ENCODE measurements around the gene TNFRSF18.
A peak's percentile ranks its signal among the peaks of the same experiment; 100 is the strongest.

TNFRSF18 gene

DNA sequence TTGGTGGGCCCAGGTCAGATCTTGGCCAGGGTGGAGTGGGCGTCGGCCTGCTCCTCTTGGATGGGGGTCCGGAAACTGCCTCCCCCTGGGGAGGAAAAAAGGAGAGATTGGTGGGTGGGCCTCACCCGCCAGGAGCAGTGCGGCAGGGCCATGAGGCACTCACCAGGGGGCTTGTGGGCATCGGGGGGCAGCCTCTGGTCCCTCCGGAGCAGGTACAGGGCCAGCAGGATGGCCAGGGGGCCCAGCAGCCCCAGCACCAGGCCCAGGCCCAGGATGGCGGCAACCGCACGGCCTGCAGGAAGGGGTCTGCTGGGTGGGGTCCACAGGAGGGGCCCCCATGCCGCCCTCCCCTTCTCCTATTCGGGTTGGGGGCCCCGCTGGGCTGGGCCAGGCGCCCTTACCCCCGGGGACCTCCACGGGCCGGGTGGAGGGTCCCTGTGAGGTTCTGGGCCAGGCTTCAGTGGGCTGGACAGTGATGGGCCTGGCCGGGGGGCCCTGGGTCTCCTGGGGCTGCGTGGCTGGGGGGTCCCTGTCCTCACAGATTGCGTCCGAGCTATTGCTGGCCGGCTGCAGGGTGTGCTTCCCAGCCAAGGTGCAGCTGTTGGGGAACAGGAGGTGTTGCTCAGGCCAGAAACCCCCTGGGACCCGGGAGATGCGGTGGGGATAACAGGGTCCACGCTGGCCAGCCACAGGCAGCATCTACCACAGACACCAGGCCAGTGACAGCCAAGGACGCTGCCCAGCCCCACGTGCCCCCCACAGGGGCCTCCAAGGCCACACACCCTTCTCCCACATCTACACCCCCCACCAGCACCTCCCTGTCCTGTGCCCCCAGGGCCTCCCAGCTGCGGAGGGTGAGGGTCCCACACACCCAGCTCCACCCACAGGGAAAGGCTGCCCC, 5.4 kb upstream of the TNFRSF18 start:
- no peak for DNase-seq (ENCODE audit: low read depth)

DNA sequence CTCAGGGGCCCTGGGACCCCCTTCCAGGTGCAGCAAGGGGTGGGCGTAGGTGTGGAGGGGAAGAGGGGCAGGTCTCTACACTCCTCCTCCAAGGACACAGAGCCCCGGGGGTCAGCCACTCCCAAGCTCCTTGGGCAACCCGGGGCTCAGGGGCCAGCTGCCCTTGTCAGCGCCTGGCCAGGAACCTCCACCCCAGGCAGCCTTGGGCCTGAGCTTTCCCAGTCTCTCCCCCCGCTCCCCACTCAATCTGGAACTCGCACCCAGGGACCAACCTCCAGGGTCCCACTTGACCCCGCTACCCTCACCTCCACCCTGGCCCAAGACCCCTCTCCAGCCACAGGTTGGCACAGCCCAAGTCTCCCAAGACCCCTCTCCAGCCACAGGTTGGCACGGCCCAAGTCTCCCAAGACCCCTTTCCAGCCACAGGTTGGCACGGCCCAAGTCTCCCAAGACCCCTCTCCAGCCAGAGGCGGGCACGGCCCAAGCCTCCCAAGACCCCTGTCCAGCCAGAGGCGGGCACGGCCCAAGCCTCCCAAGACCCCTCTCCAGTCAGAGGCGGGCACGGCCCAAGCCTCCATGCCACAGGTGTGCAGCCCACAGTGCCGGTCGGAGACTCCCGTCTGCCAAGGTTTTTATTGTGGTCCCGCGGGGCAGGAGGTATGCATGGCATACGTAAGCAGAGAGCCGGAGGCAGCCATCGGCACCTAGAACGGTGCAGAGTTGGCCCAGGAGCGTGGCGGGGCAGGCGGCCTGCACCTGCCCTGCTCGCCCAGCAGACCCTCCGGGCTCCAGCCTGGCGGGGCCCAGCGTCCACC, 4.5 kb upstream of the TNFRSF18 start:
- no peak for DNase-seq (ENCODE audit: low read depth)

DNA sequence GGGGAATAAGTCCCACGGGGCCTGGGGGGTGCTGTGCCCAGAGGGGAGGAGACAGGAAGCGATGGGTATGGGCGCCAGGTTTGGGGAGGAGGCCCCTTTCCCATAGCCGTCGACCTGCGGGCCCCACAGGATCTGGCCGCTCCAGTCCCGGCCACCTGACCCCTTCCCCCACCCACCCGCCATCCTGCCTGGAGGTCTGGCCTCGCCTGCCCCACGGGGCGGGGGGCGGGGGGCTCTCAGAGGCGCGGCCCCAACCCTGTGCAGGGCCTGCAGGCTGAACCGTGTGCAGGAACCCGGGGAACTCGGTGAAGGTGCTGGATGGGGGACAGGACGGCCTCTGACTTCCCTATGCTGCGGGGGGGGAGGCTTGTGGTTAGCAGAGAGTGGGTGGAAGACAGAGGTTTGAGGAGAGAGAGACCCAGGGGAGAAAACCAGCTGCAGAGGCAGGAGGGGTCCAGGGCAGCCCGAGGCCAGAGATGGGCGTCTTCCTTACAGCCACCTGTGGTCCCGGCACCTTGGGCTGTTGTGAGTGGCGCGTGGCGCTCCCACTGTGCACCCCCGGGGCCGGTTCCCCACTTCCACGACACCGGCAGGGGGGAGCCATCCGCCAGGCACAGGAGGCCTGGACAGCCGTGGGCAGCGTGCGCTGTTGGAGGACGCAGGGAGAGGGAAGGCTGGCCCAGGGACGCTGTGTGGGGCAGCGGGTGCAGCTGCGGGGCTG, 2.5 kb upstream of the TNFRSF18 start:
- DNase-seq (ENCODE audit: low read depth) = no peak

DNA sequence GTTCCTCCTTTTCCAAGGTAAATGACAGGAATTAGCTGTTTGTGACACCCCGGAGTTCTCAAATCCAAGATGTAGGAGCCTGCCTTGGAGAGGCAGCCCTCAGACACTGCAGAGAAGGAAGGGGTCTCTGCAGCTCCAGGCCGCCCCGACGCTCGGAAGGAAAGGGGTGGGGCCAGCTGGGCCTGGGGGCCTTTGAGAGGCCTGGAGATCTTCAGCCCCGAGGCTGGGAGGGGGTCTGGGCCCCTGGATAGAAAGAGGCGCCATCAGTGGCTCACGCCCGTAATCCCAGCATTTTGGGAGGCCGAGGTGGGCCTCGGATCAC, 1.1 kb upstream of the TNFRSF18 start:
- DNase-seq (ENCODE audit: low read depth) = no peak

DNA sequence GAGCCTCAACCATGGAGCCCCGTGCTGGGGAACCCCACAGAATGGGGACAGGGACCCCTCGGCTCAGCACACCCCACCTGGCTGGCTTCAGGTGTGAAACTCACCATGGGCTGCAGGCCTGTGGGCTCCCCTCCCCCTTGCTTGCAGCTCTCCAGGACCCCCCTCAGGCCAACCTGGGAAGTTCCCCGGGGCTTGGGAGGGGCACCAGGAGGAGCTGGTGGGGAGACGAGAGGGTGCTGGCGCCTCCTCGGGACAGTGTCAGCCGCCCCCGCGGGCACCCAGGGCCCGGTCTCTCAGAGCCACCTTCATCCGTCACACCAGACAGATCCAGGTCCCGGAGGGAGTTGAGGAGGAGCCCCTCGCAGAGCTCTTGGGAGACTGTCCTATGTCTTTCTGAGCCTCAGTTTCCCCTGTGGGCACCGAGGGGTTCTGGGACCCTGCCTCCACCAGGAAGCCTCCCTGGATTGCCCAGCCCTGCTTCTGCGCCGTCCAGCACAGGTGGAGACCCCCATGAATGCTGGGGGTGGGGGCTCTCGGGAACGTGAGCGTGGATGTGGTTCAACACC, 657 bp upstream of the TNFRSF18 start:
- no peak for DNase-seq (ENCODE audit: low read depth)

DNA sequence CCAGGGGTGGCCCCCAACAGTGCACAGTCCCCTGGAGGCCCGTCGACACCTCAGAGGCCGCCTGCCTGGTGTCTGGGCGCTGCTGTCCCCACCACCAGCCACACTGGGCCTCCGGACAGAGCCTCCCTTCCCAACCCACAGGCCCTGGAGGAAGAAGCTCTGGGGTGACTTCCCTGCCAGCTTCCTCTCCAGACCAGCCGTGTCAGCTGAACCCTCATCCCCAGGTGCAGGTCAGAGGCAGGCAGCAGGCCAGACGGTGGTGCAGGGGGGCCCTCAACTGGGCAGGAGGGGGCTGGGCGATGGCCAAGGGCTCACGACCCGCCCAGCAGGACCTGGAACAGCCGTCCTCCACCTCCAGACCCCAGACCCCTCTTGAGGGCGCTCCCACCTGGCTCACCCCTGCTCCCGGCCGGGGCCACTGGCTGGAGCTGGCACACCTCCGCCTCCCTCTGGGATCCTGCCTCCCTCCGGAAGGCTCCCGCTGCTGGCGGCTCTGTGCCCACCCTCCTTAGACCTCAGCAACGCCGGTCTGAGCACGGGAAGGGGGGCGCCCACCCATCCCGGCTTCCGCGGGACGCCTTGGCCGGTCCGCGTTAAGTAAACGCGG, 520 bp downstream of the TNFRSF18 start:
- no peak for DNase-seq (ENCODE audit: low read depth)

DNA sequence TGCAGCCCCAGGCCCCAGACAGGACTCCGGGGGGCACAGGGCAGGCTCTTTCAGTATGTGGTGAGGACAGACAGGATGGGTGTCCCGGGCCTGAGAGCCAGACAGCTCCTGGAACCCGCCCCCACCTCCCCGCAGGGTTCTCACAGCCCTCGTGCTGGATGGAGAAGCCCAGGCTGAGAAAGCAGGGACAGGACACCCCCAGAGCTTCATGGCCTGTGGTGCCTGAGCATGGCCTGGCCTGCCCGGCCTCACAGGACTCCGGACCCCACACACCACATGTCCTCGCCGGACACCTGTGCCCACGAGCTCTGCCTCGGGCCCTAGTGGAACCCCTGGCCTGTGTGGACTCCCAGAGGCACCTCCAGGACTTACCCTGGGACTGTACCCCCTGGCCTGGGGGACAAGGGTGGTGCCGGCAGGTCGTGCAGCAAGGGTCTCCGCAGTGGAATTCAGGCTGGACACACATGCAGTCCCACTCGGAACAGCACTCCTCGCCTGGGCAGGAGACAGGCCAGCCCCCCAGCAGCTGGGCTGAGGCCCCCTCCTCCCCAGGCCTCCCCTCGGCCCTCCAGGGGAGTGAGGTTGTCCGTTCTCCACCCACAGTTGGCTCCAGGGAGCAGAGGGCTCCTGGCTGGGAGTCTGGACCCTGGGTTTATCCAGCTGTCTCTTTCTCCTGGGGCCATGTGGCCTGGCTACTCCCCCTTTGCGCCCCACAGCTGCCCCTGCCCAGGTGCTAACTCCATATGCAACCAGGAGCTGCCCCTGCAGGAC, 1.2 kb downstream of the TNFRSF18 start:
- DNase-seq (ENCODE audit: low read depth) = no peak

DNA sequence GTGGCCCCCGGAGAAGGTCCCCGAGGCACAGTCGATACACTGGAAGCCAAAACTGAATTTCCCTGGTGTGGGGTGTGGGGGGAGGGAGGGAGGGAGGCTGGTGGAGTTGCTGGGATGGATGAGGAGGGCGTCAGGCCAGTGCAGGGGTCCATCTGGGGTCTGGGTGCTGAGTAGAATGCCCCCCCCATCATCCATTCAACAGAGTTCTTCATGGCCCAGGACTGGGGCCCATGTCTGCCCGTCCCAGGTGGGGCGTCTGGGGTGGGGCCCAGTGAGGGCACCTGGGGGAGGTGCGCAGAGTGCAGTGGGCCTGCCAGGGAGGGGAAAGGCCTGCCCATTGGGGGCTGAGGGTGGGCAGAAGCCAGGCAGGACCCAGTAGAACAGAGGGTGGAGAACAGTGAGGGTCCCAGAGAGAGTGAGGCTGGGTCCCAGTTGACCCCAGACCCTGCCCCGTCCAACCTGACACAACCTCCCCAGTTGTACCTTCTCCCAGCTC, 1.9 kb downstream of the TNFRSF18 start:
- DNase-seq (ENCODE audit: low read depth) = no peak

DNA sequence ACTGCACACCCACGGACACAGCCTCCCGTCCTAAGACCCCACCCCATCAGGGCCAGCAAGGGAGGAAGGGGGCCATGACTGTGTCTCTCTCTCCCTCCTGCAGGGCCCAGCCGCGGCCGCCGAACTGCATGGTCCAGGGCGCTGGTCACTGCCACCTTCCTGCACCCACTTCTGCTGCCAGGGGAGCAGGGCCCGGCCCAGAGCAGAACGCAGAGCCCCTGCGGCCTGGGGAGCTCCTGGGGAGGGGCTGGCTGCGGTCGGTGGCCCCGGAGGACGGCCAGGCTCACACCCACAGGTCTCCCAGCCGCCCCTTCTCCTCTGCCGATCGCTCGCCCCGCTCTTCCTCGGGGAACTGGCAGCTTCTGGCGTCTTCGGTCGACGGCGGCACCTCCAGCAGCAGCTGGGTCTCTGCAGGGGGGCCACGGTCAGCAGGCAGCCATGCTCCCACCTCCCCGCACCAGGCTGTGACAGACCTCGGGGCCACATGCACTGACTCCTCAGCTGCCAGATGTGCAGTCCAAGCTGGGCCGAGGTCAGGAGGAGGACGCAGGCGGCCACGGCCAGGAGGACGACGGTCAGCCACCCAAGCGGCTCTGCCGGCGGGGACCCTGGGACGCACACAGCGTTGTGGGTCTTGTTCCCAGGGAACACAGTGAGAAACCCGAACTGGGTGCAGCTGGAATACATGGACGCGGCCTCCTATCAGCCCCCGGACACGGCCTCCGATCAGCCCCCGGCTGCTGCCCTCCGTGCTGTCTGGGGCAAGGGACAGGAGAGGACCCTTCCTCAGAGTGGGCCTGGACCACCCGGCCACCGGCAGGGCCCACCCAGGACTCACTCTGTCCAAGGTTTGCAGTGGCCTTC, 2.6 kb downstream of the TNFRSF18 start:
- DNase-seq (ENCODE audit: low read depth) = no peak

DNA sequence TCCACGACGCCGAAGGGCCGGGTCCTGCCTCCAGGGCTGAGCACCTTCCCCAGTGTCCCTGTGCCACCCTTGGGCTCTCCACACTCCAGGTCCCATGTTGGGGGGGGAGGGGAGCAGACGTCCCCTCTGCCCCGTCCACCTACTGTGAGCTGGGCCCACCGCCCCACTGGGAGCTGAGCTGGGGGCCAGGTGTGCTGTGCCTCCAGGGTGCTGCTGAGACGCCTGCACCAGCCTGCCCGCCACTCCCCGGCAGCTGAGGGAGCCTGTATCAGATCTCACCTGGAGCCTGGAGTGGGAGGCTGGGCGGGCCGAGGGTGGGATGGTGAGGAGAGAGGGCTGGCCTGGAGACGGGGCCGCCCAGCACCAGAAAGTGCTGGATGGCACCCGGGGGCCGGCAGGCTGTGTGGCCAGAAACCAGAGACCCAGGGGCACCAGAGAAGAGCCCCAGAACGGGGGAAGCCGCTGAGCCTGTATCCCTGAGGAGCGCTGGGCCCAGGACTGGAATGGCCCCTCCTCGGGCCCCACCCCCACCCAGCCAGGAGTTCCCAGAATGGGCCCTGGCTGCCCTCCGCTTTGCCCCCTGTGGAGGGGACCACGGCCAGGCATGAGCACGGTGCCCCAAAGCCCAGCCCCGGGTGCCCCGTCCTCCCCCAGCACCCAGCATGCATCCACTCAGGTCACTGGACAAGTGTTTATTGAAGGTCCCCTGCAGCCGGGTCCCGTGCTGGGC, 3.4 kb downstream of the TNFRSF18 start:
- no peak for DNase-seq (ENCODE audit: low read depth)

DNA sequence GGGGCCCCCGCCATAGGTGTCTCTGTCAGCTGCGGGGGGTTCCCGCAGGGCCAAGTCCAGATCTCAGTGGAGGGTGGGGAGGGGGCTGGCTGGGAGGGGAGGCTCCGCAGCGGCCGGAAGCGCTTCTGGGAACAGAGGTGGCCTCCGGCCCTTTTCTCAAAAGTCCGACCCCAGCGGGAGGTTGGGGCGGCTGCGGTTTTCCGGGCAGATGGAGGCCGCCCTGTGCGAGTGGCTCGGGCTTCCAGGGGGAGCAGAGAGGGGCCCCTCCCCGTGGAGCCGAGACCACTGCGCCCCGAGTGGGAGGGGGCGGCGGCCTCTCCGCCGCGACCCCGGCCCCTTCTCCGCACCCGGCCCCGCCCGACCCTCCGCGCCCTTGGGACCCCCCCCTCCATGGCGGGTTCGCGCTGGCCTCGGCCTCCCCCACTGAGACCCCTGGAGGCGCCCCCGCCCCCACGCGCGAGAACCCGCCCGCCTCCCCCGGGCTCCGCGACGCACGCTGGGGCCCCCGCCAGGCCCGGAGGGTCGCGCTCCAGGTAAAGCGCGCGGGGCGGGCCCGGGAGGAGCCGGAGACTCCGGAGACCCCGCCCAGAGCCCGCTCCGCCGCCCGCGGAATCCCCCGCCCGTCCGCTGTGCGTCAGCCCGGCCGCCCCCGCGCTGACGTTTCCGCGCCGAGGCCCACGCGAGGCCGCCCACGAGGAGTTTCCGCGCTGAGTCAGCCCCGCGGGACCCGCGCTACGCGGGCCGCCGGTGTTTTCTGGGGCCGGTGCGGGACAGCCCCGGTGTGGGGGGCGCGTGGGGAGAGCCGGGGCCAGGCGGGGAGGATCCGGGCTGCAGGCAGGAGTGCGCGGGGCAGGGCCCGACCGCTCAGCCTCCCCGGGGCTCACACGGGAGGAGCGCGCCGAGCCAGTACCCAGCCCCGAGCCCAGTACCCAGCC, 5.2 kb downstream of the TNFRSF18 start:
- DNase-seq (ENCODE audit: low read depth) = peak; percentile 71

DNA sequence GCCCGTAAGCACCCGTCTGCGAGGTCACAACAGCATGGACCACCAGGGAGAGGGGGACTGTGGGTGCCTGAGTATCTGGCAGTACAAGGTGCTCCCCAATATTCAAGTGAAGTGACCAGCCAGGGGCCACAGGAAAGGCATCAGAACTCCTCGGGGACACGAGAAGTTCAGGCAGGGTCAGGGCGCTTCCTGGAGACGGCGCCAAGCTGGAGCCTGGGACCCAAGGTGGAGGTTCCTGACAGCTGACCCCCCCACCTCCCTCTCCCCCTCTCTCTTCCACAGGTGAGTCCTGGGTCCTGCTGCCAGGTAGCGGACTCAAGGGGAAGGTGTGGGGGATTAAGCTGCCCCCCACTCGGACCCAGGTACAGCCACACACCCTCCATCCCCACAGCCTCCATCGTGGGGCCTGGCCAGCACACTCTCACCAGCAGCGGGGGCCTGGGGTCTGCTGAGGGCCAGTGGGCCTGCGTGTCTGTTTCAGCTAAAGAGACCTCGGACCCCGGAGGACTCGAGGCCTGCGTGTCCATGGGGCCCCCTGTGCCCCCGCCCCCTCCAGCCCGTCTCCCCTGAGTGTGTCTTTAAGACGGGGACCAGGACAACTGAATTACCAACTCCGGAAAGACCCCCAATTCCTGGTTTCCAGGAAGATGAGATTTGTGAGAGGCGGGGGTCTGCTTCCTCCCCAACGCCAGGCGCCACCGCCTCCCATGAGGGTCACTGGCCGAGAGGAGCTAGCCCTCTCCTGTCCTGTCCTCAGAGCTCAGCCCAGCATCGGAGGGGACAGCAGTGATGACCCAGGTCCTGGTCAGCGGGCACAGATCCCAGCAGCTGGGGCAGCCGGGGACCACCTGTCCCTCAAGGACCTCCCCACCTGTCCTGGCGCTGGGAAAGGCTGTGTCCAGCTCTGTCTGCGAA, 6.2 kb downstream of the TNFRSF18 start:
- no peak for DNase-seq (ENCODE audit: low read depth)

DNA sequence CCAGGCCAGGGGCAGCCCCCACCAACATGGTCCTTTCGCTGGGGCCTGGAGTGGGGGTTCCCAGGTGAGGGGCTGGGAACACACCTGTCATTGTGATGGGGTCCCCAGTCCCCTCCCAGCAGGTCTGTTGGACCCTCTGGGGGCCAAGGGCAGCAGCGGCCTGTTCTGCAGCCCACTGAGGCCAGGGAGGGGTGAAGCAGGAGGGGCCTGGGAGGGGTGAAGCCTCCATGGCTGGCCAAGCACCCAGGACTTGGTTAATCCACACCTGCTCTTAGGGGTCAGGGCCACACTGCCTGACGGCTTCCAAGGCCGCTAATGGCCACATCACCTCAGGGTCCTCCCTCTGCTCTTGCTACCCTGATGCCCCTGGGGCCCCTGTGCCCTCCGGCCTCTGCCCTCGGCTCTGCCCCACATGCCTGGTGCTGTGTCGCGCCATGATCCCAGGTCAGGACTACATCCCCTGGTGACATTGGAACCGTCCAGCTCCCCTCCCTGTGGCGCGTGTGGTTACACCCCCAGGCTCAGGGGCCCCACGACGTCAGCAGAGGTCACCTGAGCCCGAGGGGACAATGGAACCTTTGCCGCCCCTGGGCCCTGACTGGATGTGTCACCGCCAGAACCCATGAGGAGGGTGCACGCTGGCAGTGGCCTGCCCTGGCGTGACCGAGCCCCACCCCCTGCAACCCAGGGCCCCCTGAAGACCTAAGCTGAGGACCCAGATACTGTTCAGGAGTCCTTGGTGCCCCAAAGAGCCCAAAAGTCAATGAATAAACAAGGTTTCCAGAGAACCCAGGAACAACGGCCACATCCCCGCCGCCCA, 7.0 kb downstream of the TNFRSF18 start:
- no peak for DNase-seq (ENCODE audit: low read depth)

DNA sequence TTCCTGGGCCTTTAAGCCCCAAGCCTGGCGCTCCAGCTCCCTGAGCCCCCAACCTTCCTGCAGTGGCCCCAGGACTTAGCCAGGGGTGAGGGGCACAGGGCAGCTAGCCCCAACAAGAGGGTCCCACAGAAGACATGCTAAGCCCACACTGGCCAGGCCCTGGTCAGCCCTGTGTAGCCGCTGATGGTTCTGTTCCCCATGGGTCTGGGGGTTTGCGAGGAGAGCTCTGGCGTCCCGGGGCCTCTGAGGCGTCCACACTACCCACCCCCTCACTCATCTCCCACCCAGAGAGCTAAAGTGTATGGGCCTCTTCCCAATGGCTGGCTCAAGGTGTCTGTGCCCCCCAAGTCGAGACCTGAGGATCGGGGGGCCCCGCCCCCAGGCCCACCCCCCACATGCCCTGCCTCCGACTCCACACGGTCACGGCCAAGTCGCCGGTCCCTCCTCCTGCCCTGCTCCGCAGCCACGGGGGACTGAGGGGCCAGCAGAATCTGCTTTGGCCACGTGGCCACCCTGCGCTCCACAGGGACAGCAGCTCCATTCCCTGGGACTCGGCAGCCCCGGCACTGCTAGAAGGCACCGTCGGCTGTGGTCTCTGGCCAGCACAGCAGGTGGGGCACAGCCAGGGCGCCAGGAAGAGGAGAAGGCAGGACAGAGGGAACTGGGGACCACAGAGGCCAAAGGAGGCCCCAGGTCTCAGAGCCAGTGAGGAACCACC, 7.8 kb downstream of the TNFRSF18 start:
- DNase-seq (ENCODE audit: low read depth) = no peak
